T-helper 22 cell (primary cell): Measurements from ENCODE around the gene SLC47A2.

Experiments
- DNase-seq: peaks from one replicate; pipeline ENCODE4 v3.0.0-alpha.2; 2020; ENCODE audit warnings: low read depth

Gene SLC47A2

GRCh38 chr17:19747159-19747719 is 30.9 kb upstream of the SLC47A2 start:
- DNase-seq, result no peak

DNA sequence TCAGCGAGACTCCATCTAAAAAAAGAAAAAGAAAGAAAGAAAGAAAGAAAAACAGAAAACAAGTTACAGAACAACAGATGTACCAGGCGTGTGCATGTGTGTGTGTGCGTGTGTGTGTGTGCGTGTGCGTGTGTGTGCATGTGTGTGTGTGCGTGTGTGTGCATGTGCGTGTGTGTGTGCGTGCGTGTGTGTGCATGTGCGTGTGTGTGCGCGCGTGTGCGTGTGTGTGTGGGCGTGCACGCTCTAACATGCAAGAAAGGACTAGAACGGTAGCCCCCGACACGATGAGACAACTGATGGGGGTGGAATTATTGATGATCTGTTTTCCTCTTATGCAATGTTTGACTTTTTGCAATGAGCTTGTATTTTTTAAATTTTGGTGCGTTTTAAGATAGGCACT is 30.1 kb upstream of the SLC47A2 start:
- no peak for DNase-seq

DNA sequence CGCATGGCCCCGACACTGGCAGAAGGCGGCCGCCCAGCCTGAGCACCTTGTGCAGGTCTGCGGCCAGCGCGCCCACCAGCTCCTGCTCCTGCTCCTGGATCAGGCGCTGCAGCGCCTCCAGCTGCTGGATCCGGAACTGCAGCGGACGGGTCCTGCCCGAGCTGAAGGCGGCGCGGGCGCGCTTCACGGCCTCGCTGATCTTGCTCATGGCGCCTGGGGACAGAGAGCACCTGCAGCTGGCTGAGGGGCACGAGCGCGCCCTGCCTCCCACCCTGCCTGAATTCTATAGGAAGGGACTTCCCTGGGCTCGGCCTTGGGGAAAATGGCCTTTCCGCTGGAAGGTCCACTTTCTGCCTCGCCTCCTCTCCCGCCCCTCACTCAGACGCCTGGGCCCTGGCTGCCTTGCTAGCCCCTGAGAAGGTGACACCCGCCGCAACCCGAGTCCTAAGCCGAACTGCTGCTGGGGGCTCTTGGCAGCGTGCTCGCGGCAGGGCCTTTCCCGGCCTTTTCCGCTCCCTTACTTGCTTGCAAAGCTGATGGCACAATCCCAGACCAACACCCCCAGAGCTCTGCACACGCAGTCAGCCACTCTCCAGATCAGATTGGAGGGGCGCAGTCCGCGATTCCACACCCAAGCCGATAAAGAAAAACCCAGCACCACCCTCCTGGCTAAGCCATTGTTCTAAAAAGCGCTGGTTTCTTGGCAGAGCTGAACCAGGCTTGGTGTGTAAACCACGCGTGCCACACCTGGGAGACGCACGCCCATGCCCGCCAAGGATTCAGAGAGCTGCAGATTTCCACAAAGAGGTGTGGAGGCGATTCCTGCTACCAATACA is 28.8 kb upstream of the SLC47A2 start:
- DNase-seq, result peak; percentile 53

DNA sequence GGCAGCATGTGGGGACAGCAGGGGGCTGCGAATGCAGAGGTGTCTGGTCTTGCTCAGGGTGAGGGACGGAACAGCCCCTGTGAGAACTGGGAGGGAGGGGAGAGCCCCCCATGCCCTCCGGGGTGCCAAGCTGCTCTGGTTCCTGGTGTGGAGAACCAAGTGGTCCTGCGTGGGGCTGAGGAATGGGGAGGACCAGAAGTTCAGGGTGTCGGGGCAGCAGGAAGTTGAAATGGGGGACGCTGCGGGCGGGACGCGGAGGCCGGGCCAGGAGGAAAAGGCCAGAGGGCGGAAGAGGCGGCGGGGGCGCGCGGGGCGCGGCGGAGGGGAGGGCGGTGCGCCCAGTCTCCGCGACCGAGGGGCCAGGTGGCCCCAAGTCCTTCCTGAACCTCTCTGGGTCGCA is 28.1 kb upstream of the SLC47A2 start:
- no peak for DNase-seq

DNA sequence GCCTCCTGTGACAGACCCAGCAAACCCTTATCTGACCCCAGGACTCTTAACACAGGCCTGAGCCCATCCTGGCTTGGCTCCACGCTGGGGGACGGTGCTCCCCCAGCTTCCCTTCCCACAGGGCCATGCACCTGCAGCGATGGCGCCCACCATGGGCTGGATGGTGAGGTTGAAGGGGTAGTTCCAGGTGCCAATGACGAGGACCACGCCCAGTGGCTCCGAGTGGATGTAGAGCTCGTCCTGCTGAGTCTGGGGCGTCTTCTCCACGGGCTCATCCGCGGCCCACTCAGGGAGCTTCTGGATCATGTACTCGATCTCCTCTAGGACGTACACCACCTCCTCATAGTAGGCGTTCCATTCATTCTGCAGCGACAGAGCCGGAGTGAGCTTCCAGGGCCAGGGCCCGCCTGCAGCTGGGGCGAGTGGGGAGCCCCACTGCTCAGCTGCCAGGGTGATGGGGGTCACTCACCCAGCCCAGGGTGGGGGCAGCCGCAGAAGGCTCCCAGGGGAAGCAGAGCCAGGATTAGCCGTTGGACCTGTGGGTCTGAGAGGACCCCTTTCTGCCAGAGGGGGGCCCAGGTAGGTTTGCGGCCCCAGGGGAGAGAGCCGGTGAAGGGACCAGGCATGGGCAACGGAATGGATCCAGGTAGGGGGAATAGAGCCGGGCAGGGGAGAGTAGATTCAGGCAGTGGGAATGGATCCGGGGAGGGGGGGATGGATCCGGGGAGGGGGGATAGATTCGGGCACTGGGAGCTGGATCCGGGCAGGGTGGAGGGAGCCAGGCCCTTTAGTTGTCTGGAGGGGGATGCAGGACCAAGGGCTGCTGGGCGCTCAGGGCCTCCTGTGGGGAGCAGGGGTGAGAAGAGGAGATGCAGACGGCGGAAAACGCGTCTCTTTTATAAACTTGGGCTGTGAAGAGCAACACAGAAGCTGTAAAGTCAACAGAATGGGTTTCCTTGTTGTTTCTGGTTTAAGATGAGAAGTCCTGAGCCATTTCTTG is 27.0 kb upstream of the SLC47A2 start:
- no peak for DNase-seq

DNA sequence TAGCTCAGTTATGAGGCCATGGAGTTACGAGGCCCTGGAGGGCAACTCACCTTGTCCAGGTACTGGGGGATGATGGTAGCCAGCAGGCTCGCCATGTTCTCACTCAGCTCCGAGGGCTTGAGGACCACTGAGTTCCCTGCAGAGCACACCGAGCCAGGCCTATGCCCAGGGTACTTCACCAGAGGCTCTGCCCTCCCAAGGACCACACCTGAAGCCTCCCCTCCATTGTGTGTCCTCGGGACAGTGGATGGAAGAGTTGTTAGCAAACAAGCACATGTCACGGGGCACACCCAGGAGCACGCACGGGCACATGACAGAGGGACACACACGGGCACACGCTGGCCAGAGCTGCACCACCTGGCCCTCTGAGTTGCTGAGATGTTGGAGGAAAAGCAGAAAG is 26.1 kb upstream of the SLC47A2 start:
- DNase-seq, result no peak

GRCh38 chr17:19741832-19742457 is 25.6 kb upstream of the SLC47A2 start:
- no peak for DNase-seq

- DNase-seq, result no peak
Measured at GRCh38 chr17:19740933-19741332, 24.5 kb upstream of the SLC47A2 start.

GRCh38 chr17:19739241-19740201 is 23.1 kb upstream of the SLC47A2 start:
- no peak for DNase-seq

DNA sequence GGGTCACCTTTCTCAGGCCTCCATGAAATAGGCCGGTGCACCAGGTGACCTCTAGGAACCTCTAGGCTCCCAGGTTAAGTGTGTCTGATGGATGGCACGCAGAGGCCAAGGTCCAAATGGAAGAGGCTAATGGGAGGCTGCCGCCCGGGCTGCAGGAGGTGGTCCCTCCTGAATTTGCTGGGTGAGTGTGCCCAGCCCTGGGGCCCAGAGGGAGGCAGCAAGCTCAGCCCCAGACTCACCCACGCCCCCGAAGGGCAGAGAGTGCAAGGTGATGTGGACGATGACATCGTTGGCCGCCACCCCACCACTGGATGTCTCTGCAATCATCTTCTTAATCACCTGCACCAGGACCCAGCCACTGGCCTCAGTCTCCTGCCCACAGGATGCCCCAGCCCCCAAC is 22.4 kb upstream of the SLC47A2 start:
- DNase-seq, result no peak

- no peak for DNase-seq
Measured at GRCh38 chr17:19738073-19738449, 21.7 kb upstream of the SLC47A2 start.

DNA sequence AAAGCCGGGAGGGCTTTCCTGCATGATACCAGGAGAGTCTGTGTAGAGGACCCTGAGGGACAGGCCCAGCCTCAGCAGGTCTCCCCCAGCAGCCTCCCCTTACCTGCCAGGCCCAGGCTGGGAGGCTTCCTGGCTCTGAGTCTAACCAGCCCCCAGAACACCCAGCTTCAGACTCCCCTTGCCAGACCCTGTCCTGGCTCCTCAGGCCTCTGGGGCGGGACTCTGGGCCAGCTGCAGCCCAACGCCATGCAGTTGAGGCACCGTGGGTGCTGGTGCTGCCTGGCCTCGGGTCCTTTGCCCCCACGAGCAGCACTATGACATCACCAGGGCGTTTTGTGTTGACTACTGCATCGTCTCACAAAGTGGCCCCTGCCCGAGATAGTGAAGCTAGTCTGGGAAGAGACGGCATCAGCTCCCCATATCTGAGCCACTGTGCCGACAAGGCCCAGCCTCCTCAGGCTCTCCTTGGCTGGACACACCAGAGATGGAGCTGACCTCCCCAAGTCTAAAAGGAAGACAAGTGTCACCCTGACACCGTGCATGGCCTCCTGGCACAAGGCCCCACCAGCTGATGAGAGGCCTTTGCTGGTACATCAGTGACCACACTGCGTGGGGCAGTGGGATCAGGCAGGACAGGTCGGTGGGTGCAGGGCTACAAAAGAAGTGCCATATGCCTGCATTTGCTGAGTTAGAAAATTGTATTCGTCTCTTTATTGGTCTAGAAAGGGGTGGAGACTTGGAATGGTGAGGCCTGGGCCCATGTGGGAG is 21.1 kb upstream of the SLC47A2 start:
- DNase-seq, result no peak

DNA sequence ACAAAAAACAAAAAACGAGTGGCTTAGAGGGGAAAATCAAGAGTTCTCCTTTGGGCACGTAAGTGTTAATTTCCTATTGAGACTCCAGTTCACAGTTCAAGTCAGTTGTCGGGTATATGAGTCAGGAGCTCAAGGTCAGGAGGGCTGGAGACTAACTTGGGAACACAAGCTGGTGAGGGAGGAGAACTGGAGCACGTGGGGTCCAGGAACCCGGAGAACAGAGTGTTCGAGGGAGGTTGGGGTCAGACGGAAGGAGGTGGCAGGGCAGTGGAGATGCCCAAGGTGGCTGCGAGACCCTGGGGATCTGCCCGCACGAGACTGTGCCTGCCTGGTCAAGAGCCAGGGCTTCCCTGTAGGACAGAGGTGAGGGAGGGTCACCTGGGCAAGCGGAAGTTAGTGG is 19.7 kb upstream of the SLC47A2 start:
- no peak for DNase-seq

GRCh38 chr17:19733953-19734526 is 17.7 kb upstream of the SLC47A2 start:
- DNase-seq, result no peak

DNA sequence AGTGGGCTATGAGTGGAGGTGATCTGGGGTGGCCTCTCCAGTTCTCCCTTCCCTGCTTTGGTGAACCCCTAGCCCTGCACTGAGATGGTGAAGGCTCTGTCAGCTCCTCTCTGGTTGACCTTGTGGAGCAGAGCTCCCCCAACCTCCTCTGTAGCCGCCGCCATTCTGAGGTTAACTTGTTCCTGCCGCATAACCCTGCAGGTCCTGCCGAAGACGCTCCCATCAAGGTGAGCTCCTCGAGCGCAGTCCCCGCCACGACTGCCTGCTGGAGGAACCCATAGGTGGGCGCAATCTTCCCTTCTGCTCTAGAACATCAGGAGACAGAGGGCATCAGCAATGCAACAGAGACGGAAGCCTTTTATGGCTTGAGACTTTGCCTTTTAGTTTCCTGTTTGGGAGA is 15.2 kb upstream of the SLC47A2 start:
- DNase-seq, result no peak

DNA sequence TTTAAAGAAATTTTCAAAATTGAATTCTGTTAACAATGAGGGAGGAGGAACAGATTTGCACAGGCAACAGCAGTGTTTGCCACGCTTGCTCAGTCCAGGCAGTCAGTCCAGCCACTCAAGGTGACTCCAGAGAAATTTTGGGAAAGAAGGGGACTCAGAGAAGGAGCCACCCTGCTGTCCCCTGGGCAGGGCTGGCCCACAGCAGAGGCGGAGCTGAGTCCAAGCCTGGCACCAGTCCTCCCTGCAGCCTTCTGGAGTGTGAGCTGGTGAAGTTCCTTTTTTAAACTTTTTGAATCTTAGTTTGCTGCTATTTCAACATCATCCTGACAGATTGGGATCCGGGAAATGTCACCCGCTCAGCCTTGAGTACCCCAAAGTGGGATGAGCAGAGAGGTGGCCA is 14.5 kb upstream of the SLC47A2 start:
- DNase-seq, result no peak

GRCh38 chr17:19729900-19730299 is 13.5 kb upstream of the SLC47A2 start:
- no peak for DNase-seq

GRCh38 chr17:19728084-19728495 is 11.7 kb upstream of the SLC47A2 start:
- DNase-seq, result no peak

DNA sequence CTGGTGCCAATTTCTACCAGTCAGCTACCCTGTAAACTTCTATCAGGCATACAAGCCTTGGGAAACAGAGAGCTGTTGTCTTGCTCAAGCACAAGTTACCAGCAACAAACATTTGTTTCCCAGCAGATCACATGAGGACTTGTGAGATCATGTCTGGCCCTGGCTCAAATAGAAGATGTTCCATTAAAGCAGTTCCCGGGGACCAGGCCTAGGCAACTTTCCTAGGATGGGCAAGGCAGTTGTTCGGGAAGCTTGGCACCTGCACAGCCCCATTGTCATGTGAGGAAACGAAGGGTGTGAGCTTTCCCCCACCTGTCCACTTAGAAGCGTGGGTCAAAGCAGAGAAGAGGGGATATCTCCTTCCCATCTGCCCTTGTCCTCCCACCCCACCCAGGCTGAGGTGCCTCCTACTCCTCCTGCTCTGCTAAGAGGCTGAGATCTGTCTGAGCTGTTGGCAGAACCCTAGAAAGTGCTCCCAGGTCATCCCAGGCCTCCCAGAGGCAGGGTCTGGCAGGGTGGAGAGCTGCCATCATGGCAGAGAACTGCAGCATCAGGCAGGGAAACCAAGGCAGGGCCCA is 11.2 kb upstream of the SLC47A2 start:
- DNase-seq, result no peak
